HepG2 (cell line): ENCODE data around the gene IMPDH2. TPM values are rescaled to one million over a fixed set of nuclear protein-coding genes. Genes with fewer than 3 reads are reported as not detected.

ENCODE experiments used
- DDIT3 ChIP-seq: sonication (generic); formaldehyde crosslinking; IDR thresholded peaks from 2 replicates; pipeline ENCODE4 v1.4.0; 2020; ENCODE audit warnings: mild to moderate bottlenecking, missing genetic modification reagents
- GMEB1 ChIP-seq: sonication (generic); formaldehyde crosslinking; IDR thresholded peaks from 2 replicates; pipeline ENCODE4 v1.5.1; 2020; ENCODE audit warnings: missing genetic modification reagents, mild to moderate bottlenecking, borderline replicate concordance
- HNRNPK ChIP-seq: fragments of 200-400 bp; formaldehyde crosslinking; IDR thresholded peaks from 2 replicates; pipeline ENCODE4 v1.6.1; 2018; ENCODE audit warnings: low read length, low read depth, moderate library complexity, mild to moderate bottlenecking; ENCODE audit not compliant: poor library complexity, severe bottlenecking
- IKZF4 ChIP-seq: sonication (generic); formaldehyde crosslinking; IDR thresholded peaks from 2 replicates; pipeline ENCODE4 v1.5.1; 2020; ENCODE audit warnings: borderline replicate concordance, mild to moderate bottlenecking, low read depth, missing genetic modification reagents; ENCODE audit errors: not compliant biosample characterization
- NR2F6 ChIP-seq, 2 experiments: IDR thresholded peaks; 2 replicates each; pipeline ENCODE4 v1.6.1; 2016; ENCODE audit warnings: antibody characterized with exemption in 1 of 2, mild to moderate bottlenecking in 1 of 2
- PITX1 ChIP-seq: sonication (generic); formaldehyde crosslinking; IDR thresholded peaks from 2 replicates; pipeline ENCODE4 v1.5.1; 2020; ENCODE audit warnings: mild to moderate bottlenecking, missing genetic modification reagents
- SRY ChIP-seq: sonication (generic); formaldehyde crosslinking; IDR thresholded peaks from 2 replicates; pipeline ENCODE4 v1.8.0; 2022; ENCODE audit warnings: mild to moderate bottlenecking, missing genetic modification reagents
- ZFY ChIP-seq: sonication (generic); formaldehyde crosslinking; IDR thresholded peaks from 2 replicates; pipeline ENCODE4 v1.4.0; 2020; ENCODE audit warnings: missing genetic modification reagents
- ZNF318 ChIP-seq: sonication (generic); formaldehyde crosslinking; IDR thresholded peaks from 2 replicates; pipeline ENCODE4 v1.4.0; 2020; ENCODE audit warnings: mild to moderate bottlenecking, missing genetic modification reagents
- ZNF343 ChIP-seq: sonication (generic); formaldehyde crosslinking; IDR thresholded peaks from 2 replicates; pipeline ENCODE4 v1.4.0; 2020; ENCODE audit warnings: mild to moderate bottlenecking, missing genetic modification reagents
- ZSCAN5A ChIP-seq: sonication (generic); formaldehyde crosslinking; IDR thresholded peaks from 2 replicates; pipeline ENCODE4 v1.8.0; 2022; ENCODE audit warnings: mild to moderate bottlenecking, missing genetic modification reagents, borderline replicate concordance
- polyA plus RNA-seq, 8 experiments: library from polyadenylated mRNA; depleted of rRNA in 3 of 8; stranded (reverse) in 7 of 8; unstranded in 1 of 8; fragments of >200 nt; fragmentation: Illumina TruSeq in 4 of 8; extraction: Trizol in 4 of 8; gene quantifications; 2 replicates each; pipeline versions ENCODE4 v1.2.1 to v1.2.3, GENCODE V29; 2011 to 2016; ENCODE audit warnings: low read depth in 4 of 8, missing spikeins in 1 of 8, mixed read lengths in 1 of 8; ENCODE audit not compliant: insufficient read depth in 1 of 8
- total RNA-seq, 5 experiments: library from RNA; depleted of rRNA; stranded (reverse); fragments of >200 nt; fragmentation: Illumina TruSeq; extraction: Trizol; gene quantifications; 2 replicates each; pipeline ENCODE4 v1.2.3, GENCODE V29; 2016; ENCODE audit warnings: low read depth in 1 of 5

IMPDH2 gene
- total and polyA plus RNA-seq, 2 of the 13 experiments (the other 11 are each of a cell fraction or from before 2014, with no cell fraction given): 248 to 260 TPM

DNA sequence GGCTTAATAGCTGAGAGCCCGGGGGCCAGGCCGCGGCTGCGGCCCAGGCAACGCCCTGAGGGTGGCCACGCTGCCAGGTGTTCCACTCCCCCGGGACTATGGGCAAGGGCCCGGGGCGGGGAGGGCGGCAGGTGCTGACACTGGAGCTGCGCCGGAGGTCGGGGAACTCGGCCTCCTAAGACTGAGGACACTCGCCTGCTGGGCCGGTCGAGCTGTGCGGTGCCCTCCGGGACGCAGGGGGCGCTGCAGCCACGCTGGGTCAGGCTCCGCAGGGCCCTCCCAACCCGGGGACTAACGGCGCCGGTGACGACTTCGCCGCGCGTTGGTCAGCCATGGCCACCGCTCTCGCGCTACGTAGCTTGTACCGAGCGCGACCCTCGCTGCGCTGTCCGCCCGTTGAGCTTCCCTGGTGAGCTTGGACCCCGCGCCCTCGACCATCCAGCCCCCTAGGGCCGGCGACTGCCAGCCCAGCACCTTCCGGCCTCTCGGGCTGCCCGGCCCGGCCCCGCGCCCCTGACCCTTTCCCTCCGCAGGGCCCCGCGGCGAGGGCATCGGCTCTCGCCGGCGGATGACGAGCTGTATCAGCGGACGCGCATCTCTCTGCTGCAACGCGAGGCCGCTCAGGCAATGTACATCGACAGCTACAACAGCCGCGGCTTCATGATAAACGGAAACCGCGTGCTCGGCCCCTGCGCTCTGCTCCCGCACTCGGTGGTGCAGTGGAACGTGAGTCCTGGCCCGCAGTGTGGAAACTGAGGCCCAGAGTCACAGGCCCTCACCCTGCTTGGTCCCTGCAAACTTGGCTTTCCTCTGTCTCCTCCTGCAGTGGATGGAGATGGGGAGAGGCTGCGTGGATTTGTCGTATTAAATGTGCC lies 7.1 kb downstream of the IMPDH2 start, which contains the start of gene NDUFAF3 (continued):
- TF ChIP-seq ZNF343 (CRISPR knock-in tag) (0 out of 2 replicates have a peak, but pooled peaks have one; percentile 16), ZNF318 (no peak), ZFY (CRISPR knock-in tag) (peak; percentile 89), GMEB1 (CRISPR knock-in tag) (peak; percentile 94), PITX1 (CRISPR knock-in tag) (peak; percentile 58; the same call in 1 of the 2 replicates), NR2F6 (IDR thresholded peaks at IDR 0.05) (no peak), NR2F6 (CRISPR knock-in tag; IDR thresholded peaks at IDR 0.05) (0 out of 2 replicates have a peak, but pooled peaks have one; percentile 43), SRY (CRISPR knock-in tag) (peak; percentile 82), ZSCAN5A (CRISPR knock-in tag) (peak; percentile 81; the same call in 1 of the 2 replicates), HNRNPK (peak; percentile 76), IKZF4 (CRISPR knock-in tag) (peak; percentile 68), DDIT3 (no peak)
